Suppressor macrophage treated with lipopolysaccharide for 1 hour (primary cell): Measurements from ENCODE around the gene DUSP8.
"Not testable (repeated sequence)": the region's sequence is repeated elsewhere in the genome, so short reads cannot be mapped to it uniquely, and the experiment has no call there.

Source experiments
- DNase-seq, 3 donors: peaks; one replicate each; pipeline ENCODE4 v3.0.0-alpha.2; 2020 to 2022

Gene DUSP8

GRCh38 chr11:1572197-1573076 is at the start of gene DUSP8:
DUSP8 (minus strand) TSS chr11:1572271; CDS start chr11:1565826, 6,445 bp downstream.
- peak; percentile 93 to 98 (median 98) for DNase-seq

GRCh38 chr11:1619449-1619848 is 47.4 kb upstream of the DUSP8 start:
- peak; percentile 25 to 50 (median 37) for DNase-seq

- no peak for DNase-seq
Observed at GRCh38 chr11:1618231-1618630, 46.2 kb upstream of the DUSP8 start.

GRCh38 chr11:1608363-1608762 is 36.3 kb upstream of the DUSP8 start, which contains the start of gene KRTAP5-3:
KRTAP5-3 (minus strand) TSS chr11:1608463; CDS start chr11:1608385, 78 bp downstream.
- no peak for DNase-seq

- DNase-seq = not testable (repeated sequence)
Observed at GRCh38 chr11:1607901-1608300, 35.8 kb upstream of the DUSP8 start.

GRCh38 chr11:1607156-1607845 is 35.2 kb upstream of the DUSP8 start:
- not testable (repeated sequence) for DNase-seq

GRCh38 chr11:1605923-1606322 is 33.9 kb upstream of the DUSP8 start:
- DNase-seq = not testable (repeated sequence)

GRCh38 chr11:1604711-1605110 is 32.6 kb upstream of the DUSP8 start:
- no peak for DNase-seq

GRCh38 chr11:1604181-1604580 is 32.1 kb upstream of the DUSP8 start:
- no peak for DNase-seq

GRCh38 chr11:1603629-1604028 is 31.6 kb upstream of the DUSP8 start:
- no peak for DNase-seq

GRCh38 chr11:1601663-1602062 is 29.6 kb upstream of the DUSP8 start:
- DNase-seq = not testable (repeated sequence)

- no peak for DNase-seq
Observed at GRCh38 chr11:1600626-1601025, 28.6 kb upstream of the DUSP8 start.

GRCh38 chr11:1598816-1599215 is 26.7 kb upstream of the DUSP8 start:
- no peak for DNase-seq

GRCh38 chr11:1598406-1598805 is 26.3 kb upstream of the DUSP8 start:
- DNase-seq = not testable (repeated sequence)

- no peak for DNase-seq
Observed at GRCh38 chr11:1597994-1598380, 25.9 kb upstream of the DUSP8 start, which contains the start of gene KRTAP5-2. KRTAP5-2 (minus strand) TSS chr11:1598294; CDS start chr11:1598250, 44 bp downstream.

GRCh38 chr11:1597331-1597993 is 25.4 kb upstream of the DUSP8 start:
- no peak for DNase-seq

- DNase-seq = not testable (repeated sequence)
Observed at GRCh38 chr11:1596576-1597121, 24.6 kb upstream of the DUSP8 start.

- not testable (repeated sequence) for DNase-seq
Observed at GRCh38 chr11:1595994-1596575, 24.0 kb upstream of the DUSP8 start.

GRCh38 chr11:1592628-1593027 is 20.6 kb upstream of the DUSP8 start:
- no peak for DNase-seq

- no peak for DNase-seq
Observed at GRCh38 chr11:1589996-1590395, 17.9 kb upstream of the DUSP8 start.

- peak; percentile 76 to 88 (median 87) for DNase-seq
Observed at GRCh38 chr11:1589191-1589963, 17.3 kb upstream of the DUSP8 start.

- no peak for DNase-seq
Observed at GRCh38 chr11:1586699-1587098, 14.6 kb upstream of the DUSP8 start.
